ENCODE results near the gene CRYL1. TPM values are rescaled to one million over a fixed set of nuclear protein-coding genes. Genes with fewer than 3 reads are reported as not detected.

Gene CRYL1
- total and polyA plus RNA-seq, 5 donors from 2014 or later = 16.2 to 55.0 (median 53.6) TPM

- Mint-ChIP-seq H3K27ac (no peak overlapping the region), H3K4me3 (no peak overlapping the region), H3K36me3 (peaks cover 24% of the 10 kb centered on the region), H3K27me3 (peaks cover 3% of the 10 kb centered on the region), H3K9me3 (peaks cover 0 to 30% (median 15%) of the 10 kb centered on the region in 7 donors), H3K4me1 (peaks cover 8 to 29% (median 15%) of the 10 kb centered on the region in 4 donors)
- Histone ChIP-seq H3K27me3 (ENCODE audit: control insufficient read depth, insufficient read depth, low read length) (no peaks in the 10 kb centered on the region), H3K4me3 (ENCODE audit: low read depth, low read length) (no peak overlapping the region), H3K36me3 (ENCODE audit: control insufficient read depth, insufficient read depth, low read length) (no peaks in the 10 kb centered on the region), H3K27ac (ENCODE audit: insufficient read depth, low read length, poor library complexity, severe bottlenecking) (no peak overlapping the region), H3K4me1 (ENCODE audit: control insufficient read depth, insufficient read depth, low read length, poor library complexity, severe bottlenecking) (peaks cover 2% of the 10 kb centered on the region), H3K9me3 (ENCODE audit: control insufficient read depth in 2 of 2, low read length in 2 of 2) (peaks cover 19 to 23% of the 10 kb centered on the region in 2 experiments)
- DNase-seq = no peak
- ATAC-seq (ENCODE audit: low read depth in 2 of 2) = no peak
Measured at GRCh38 chr13:20446405-20446804, 79.3 kb downstream of the CRYL1 start.

GRCh38 chr13:20442798-20443381 lies 82.8 kb downstream of the CRYL1 start:
- peaks cover 7 to 11% of the 10 kb centered on the region in 2 experiments for H3K9me3 ChIP-seq (ENCODE audit: control insufficient read depth in 2 of 2, low read length in 2 of 2)
- H3K4me1 ChIP-seq (ENCODE audit: control insufficient read depth, insufficient read depth, low read length, poor library complexity, severe bottlenecking) = no peaks in the 10 kb centered on the region
- H3K27ac ChIP-seq (ENCODE audit: insufficient read depth, low read length, poor library complexity, severe bottlenecking) = no peak overlapping the region
- H3K4me3 Mint-ChIP-seq = peak overlapping the region in 1 of 4 donors; percentile 45
- peaks cover 3 to 18% (median 7%) of the 10 kb centered on the region in 4 donors for H3K4me1 Mint-ChIP-seq
- H3K27ac Mint-ChIP-seq = peak overlapping the region in 2 of 3 donors; percentile 52 to 76
- H3K36me3 Mint-ChIP-seq = peaks cover 28% of the 10 kb centered on the region
- no peak for DNase-seq
- H3K4me3 ChIP-seq (ENCODE audit: low read depth, low read length) = no peak overlapping the region
- H3K9me3 Mint-ChIP-seq = peaks cover 0 to 12% (median 2%) of the 10 kb centered on the region in 7 donors
- no peaks in the 10 kb centered on the region for H3K27me3 ChIP-seq (ENCODE audit: control insufficient read depth, insufficient read depth, low read length)
- ATAC-seq (ENCODE audit: low read depth in 2 of 2) = no peak
- no peaks in the 10 kb centered on the region for H3K36me3 ChIP-seq (ENCODE audit: control insufficient read depth, insufficient read depth, low read length)
- H3K27me3 Mint-ChIP-seq = no peaks in the 10 kb centered on the region

DNA sequence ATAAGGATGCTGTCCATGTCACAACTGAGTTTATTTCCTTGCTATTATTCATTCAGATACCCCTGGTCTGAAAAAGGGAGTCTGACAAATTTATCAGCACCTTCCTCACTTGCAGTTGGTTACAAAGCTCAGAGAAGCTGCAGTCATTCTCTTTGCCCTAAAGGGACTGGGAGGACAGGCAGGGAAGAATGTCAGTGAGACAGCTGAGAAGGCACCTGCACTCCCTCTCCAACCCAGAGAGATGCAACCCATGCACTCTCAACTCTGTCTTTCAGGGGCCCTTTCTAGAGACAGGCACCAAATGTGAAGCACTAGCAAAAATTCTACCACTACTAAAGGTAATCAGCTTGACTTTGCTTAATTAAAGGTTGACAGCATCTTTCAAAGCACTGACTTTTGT lies 83.3 kb downstream of the CRYL1 start:
- Histone ChIP-seq H3K4me3 (ENCODE audit: low read depth, low read length) (no peak overlapping the region), H3K4me1 (ENCODE audit: control insufficient read depth, insufficient read depth, low read length, poor library complexity, severe bottlenecking) (no peaks in the 10 kb centered on the region), H3K27ac (ENCODE audit: insufficient read depth, low read length, poor library complexity, severe bottlenecking) (no peak overlapping the region), H3K9me3 (ENCODE audit: control insufficient read depth in 2 of 2, low read length in 2 of 2) (peaks cover 2 to 6% of the 10 kb centered on the region in 2 experiments), H3K36me3 (ENCODE audit: control insufficient read depth, insufficient read depth, low read length) (no peaks in the 10 kb centered on the region), H3K27me3 (ENCODE audit: control insufficient read depth, insufficient read depth, low read length) (no peaks in the 10 kb centered on the region)
- DNase-seq = no peak
- peaks cover 0 to 7% (median 0%) of the 10 kb centered on the region in 7 donors for H3K9me3 Mint-ChIP-seq
- H3K27ac Mint-ChIP-seq = peak overlapping the region in 2 of 3 donors; percentile 52 to 76
- peaks cover 3 to 18% (median 7%) of the 10 kb centered on the region in 4 donors for H3K4me1 Mint-ChIP-seq
- no peak for ATAC-seq (ENCODE audit: low read depth in 2 of 2)
- peaks cover 27% of the 10 kb centered on the region for H3K36me3 Mint-ChIP-seq
- H3K4me3 Mint-ChIP-seq = peak overlapping the region in 1 of 4 donors; percentile 45
- H3K27me3 Mint-ChIP-seq = no peaks in the 10 kb centered on the region

DNA sequence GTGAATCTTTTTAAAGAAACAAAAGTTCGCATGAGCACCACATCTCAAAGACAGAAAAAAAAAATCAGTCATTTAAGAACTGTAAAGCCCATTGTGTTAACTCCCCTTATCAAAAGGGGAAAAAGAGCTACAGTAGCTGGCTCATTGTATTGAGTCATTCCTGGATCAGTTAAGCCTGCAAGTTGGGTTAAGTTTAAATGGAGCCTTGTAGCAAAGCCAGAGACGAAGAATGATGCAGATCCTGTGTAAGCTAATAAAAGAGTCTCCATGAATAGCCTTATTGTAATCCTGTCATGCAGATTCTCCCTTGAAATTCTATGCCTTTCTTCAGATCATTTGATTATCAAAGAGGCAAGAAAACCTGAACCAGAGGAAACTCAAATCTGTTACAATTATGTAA lies 83.8 kb downstream of the CRYL1 start:
- no peaks in the 10 kb centered on the region for H3K27me3 Mint-ChIP-seq
- no peaks in the 10 kb centered on the region for H3K27me3 ChIP-seq (ENCODE audit: control insufficient read depth, insufficient read depth, low read length)
- H3K9me3 Mint-ChIP-seq = peaks cover 0 to 6% (median 0%) of the 10 kb centered on the region in 7 donors
- H3K36me3 ChIP-seq (ENCODE audit: control insufficient read depth, insufficient read depth, low read length) = no peaks in the 10 kb centered on the region
- DNase-seq = no peak
- no peaks in the 10 kb centered on the region for H3K4me1 ChIP-seq (ENCODE audit: control insufficient read depth, insufficient read depth, low read length, poor library complexity, severe bottlenecking)
- no peak for ATAC-seq (ENCODE audit: low read depth in 2 of 2)
- H3K27ac ChIP-seq (ENCODE audit: insufficient read depth, low read length, poor library complexity, severe bottlenecking) = no peak overlapping the region
- H3K9me3 ChIP-seq (ENCODE audit: control insufficient read depth in 2 of 2, low read length in 2 of 2) = peaks cover 0 to 5% of the 10 kb centered on the region in 2 experiments
- H3K4me3 ChIP-seq (ENCODE audit: low read depth, low read length) = no peak overlapping the region
- no peak overlapping the region for H3K4me3 Mint-ChIP-seq
- H3K27ac Mint-ChIP-seq = peak overlapping the region in 2 of 3 donors; percentile 52 to 76
- peaks cover 29% of the 10 kb centered on the region for H3K36me3 Mint-ChIP-seq
- peaks cover 3 to 18% (median 7%) of the 10 kb centered on the region in 4 donors for H3K4me1 Mint-ChIP-seq

GRCh38 chr13:20441056-20441455 lies 84.6 kb downstream of the CRYL1 start:
- H3K9me3 Mint-ChIP-seq = peaks cover 0 to 3% (median 0%) of the 10 kb centered on the region in 7 donors
- Histone ChIP-seq H3K9me3 (ENCODE audit: control insufficient read depth in 2 of 2, low read length in 2 of 2) (peaks cover 0 to 5% of the 10 kb centered on the region in 2 experiments), H3K27ac (ENCODE audit: insufficient read depth, low read length, poor library complexity, severe bottlenecking) (no peak overlapping the region), H3K27me3 (ENCODE audit: control insufficient read depth, insufficient read depth, low read length) (no peaks in the 10 kb centered on the region), H3K4me1 (ENCODE audit: control insufficient read depth, insufficient read depth, low read length, poor library complexity, severe bottlenecking) (no peaks in the 10 kb centered on the region), H3K36me3 (ENCODE audit: control insufficient read depth, insufficient read depth, low read length) (no peaks in the 10 kb centered on the region), H3K4me3 (ENCODE audit: low read depth, low read length) (no peak overlapping the region)
- H3K4me1 Mint-ChIP-seq = peaks cover 3 to 18% (median 7%) of the 10 kb centered on the region in 4 donors
- H3K27me3 Mint-ChIP-seq = no peaks in the 10 kb centered on the region
- no peak for DNase-seq
- peaks cover 28% of the 10 kb centered on the region for H3K36me3 Mint-ChIP-seq
- H3K27ac Mint-ChIP-seq = no peak overlapping the region
- H3K4me3 Mint-ChIP-seq = no peak overlapping the region
- no peak for ATAC-seq (ENCODE audit: low read depth in 2 of 2)

GRCh38 chr13:20439261-20439660 lies 86.4 kb downstream of the CRYL1 start:
- H3K9me3 Mint-ChIP-seq = no peaks in the 10 kb centered on the region
- H3K36me3 Mint-ChIP-seq = peaks cover 33% of the 10 kb centered on the region
- Histone ChIP-seq H3K9me3 (ENCODE audit: control insufficient read depth in 2 of 2, low read length in 2 of 2) (no peaks in the 10 kb centered on the region), H3K27ac (ENCODE audit: insufficient read depth, low read length, poor library complexity, severe bottlenecking) (no peak overlapping the region), H3K36me3 (ENCODE audit: control insufficient read depth, insufficient read depth, low read length) (no peaks in the 10 kb centered on the region), H3K27me3 (ENCODE audit: control insufficient read depth, insufficient read depth, low read length) (no peaks in the 10 kb centered on the region), H3K4me1 (ENCODE audit: control insufficient read depth, insufficient read depth, low read length, poor library complexity, severe bottlenecking) (no peaks in the 10 kb centered on the region), H3K4me3 (ENCODE audit: low read depth, low read length) (no peak overlapping the region)
- DNase-seq (no peak), ATAC-seq (ENCODE audit: low read depth in 2 of 2) (no peak)
- no peaks in the 10 kb centered on the region for H3K27me3 Mint-ChIP-seq
- H3K27ac Mint-ChIP-seq = peak overlapping the region in 1 of 3 donors; percentile 78
- no peak overlapping the region for H3K4me3 Mint-ChIP-seq
- H3K4me1 Mint-ChIP-seq = peaks cover under 1 to 18% (median 9%) of the 10 kb centered on the region in 4 donors

- Mint-ChIP-seq H3K27ac (peak overlapping the region in 1 of 3 donors; percentile 69), H3K4me3 (no peak overlapping the region), H3K27me3 (no peaks in the 10 kb centered on the region), H3K36me3 (peaks cover 36% of the 10 kb centered on the region), H3K9me3 (no peaks in the 10 kb centered on the region), H3K4me1 (peaks cover 0 to 18% (median 9%) of the 10 kb centered on the region in 4 donors)
- Histone ChIP-seq H3K4me3 (ENCODE audit: low read depth, low read length) (no peak overlapping the region), H3K4me1 (ENCODE audit: control insufficient read depth, insufficient read depth, low read length, poor library complexity, severe bottlenecking) (no peaks in the 10 kb centered on the region), H3K27ac (ENCODE audit: insufficient read depth, low read length, poor library complexity, severe bottlenecking) (no peak overlapping the region), H3K9me3 (ENCODE audit: control insufficient read depth in 2 of 2, low read length in 2 of 2) (no peaks in the 10 kb centered on the region), H3K27me3 (ENCODE audit: control insufficient read depth, insufficient read depth, low read length) (no peaks in the 10 kb centered on the region), H3K36me3 (ENCODE audit: control insufficient read depth, insufficient read depth, low read length) (no peaks in the 10 kb centered on the region)
- no peak for ATAC-seq (ENCODE audit: low read depth in 2 of 2)
- no peak for DNase-seq
Measured at GRCh38 chr13:20438801-20439200, 86.9 kb downstream of the CRYL1 start.

- H3K4me3 Mint-ChIP-seq = no peak overlapping the region
- DNase-seq = no peak
- H3K4me1 Mint-ChIP-seq = peaks cover 0 to 4% (median 0%) of the 10 kb centered on the region in 4 donors
- no peak for ATAC-seq (ENCODE audit: low read depth in 2 of 2)
- H3K27ac Mint-ChIP-seq = peak overlapping the region in 1 of 3 donors; percentile 41
- no peaks in the 10 kb centered on the region for H3K9me3 Mint-ChIP-seq
- peaks cover under 1% of the 10 kb centered on the region for H3K36me3 ChIP-seq (ENCODE audit: control insufficient read depth, insufficient read depth, low read length)
- H3K4me1 ChIP-seq (ENCODE audit: control insufficient read depth, insufficient read depth, low read length, poor library complexity, severe bottlenecking) = no peaks in the 10 kb centered on the region
- H3K27me3 Mint-ChIP-seq = no peaks in the 10 kb centered on the region
- no peak overlapping the region for H3K4me3 ChIP-seq (ENCODE audit: low read depth, low read length)
- no peaks in the 10 kb centered on the region for H3K27me3 ChIP-seq (ENCODE audit: control insufficient read depth, insufficient read depth, low read length)
- H3K27ac ChIP-seq (ENCODE audit: insufficient read depth, low read length, poor library complexity, severe bottlenecking) = no peak overlapping the region
- no peaks in the 10 kb centered on the region for H3K9me3 ChIP-seq (ENCODE audit: control insufficient read depth in 2 of 2, low read length in 2 of 2)
- H3K36me3 Mint-ChIP-seq = peaks cover 41% of the 10 kb centered on the region
Measured at GRCh38 chr13:20436505-20436904, 89.2 kb downstream of the CRYL1 start.

Data from CD4-positive, CD25-positive, alpha-beta regulatory T cell (primary cell).